Heart right ventricle (tissue), 16 donors: ENCODE measurements around the gene LSAMP. TPM values are rescaled to one million over a fixed set of nuclear protein-coding genes. Genes with fewer than 3 reads are reported as not detected.

ENCODE experiments used
- ATAC-seq, 8 donors: fragments of 200-7000 bp; cut with Tn5 transposase; one replicate each; pipeline ENCODE4 v1.9.1; 2020; ENCODE audit warnings: mild to moderate bottlenecking in 8 of 8, moderate library complexity in 8 of 8, moderate number of reproducible peaks in 1 of 8
- DNase-seq, 2 donors: peaks; one replicate each; pipeline ENCODE4 v3.0.0-alpha.2; 2020
- H3K27ac ChIP-seq, 10 donors: fragments of 200-600 bp; sonication (generic) in 2 of 10; one replicate each; pipeline versions ENCODE4 v1.5.0 to v1.8.0; 2020 to 2022; ENCODE audit warnings: mild to moderate bottlenecking in 3 of 10
- H3K27me3 ChIP-seq, 7 donors: fragments of 200-600 bp; one replicate each; pipeline ENCODE4 v1.8.0; 2021 to 2022; ENCODE audit warnings: mild to moderate bottlenecking in 2 of 7
- H3K36me3 ChIP-seq, 9 donors: fragments of 200-600 bp; sonication (generic) in 1 of 9; one replicate each; pipeline versions ENCODE4 v1.5.0 to v1.8.0; 2020 to 2022; ENCODE audit warnings: mild to moderate bottlenecking in 2 of 9
- H3K4me1 ChIP-seq, 9 donors: fragments of 200-600 bp; sonication (generic) in 1 of 9; one replicate each; pipeline versions ENCODE4 v1.5.0 to v1.8.0; 2020 to 2022; ENCODE audit warnings: mild to moderate bottlenecking in 4 of 9
- H3K4me3 ChIP-seq, 10 donors: fragments of 200-600 bp; sonication (generic) in 2 of 10; one replicate each; pipeline versions ENCODE4 v1.5.0 to v1.8.0; 2020 to 2022; ENCODE audit warnings: mild to moderate bottlenecking in 7 of 10, moderate library complexity in 2 of 10
- H3K9me3 ChIP-seq, 11 donors: fragments of 200-600 bp in 10 of 11; sonication (generic) in 2 of 11; one replicate each; pipeline versions ENCODE4 v1.5.0 to v1.8.0; 2013 to 2022; ENCODE audit warnings: mild to moderate bottlenecking in 2 of 11, control low read depth in 1 of 11, moderate library complexity in 1 of 11
- CTCF ChIP-seq, 9 donors: fragments of 200-600 bp; sonication (generic) in 2 of 9; IDR thresholded peaks; one replicate each; pipeline versions ENCODE4 v1.5.0 to v1.8.0; 2021 to 2022; ENCODE audit warnings: antibody characterized with exemption in 9 of 9, mild to moderate bottlenecking in 5 of 9, moderate library complexity in 1 of 9
- WGBS, 2 donors: extraction: QIAGEN DNeasy Blood & Tissue Kit; methylation state at CpG; one replicate each; pipeline ENCODE4 v1.1.7; 2013; ENCODE audit warnings: inconsistent platforms in 1 of 2; 5-methylcytosine and 5-hydroxymethylcytosine counted together
- intact Hi-C, 10 donors: fragments of 100-400 bp; cut with DNase I; formaldehyde crosslinking; loops; one replicate each; pipeline versions ENCODE4 v1.11.1 to v1.14.2; 2022
- polyA plus RNA-seq, 2 donors: library from polyadenylated mRNA; stranded (reverse); fragments of 200-250 nt; gene quantifications; one replicate each; pipeline ENCODE4 v1.2.3, GENCODE V29; 2013
- total RNA-seq, 10 donors: library from RNA; stranded (reverse); fragmentation: NEBNext Ultra II Directional in 3 of 10; extraction: Animal tissue kit (Norgen Biotek cat#: 25700) in 3 of 10; gene quantifications; one replicate each; pipeline versions ENCODE4 v1.2.1 to v1.2.4, GENCODE V29; 2021 to 2023
- donor health status: Arrhythmogenic right ventricular cardiomyopathy.
- donor health status: ischemic (EF 13 %, LVEDD 7.1; RV severe dilation, severe dysfunction).
- donor health status: healthy with polysubstance abuse.
- donor health status: DM: no; HTN: yes; CAD: no.
- donor health status: DM: no; HTN: no; CAD: no.
- donor health status: ischemic (EF 25% LVEDD 6.9; RV normal size, moderate dysfunction).
- donor health status: ischemic (EF 25% LVEDD 5.7; RV mildly dilated, moderate dysfunction).
- donor health status: healthy.
- donor health status: DM: yes; HTN: yes; CAD: no.
- donor health status: Ischemic cardiomyopathy.
- donor health status: ischemic (EF 35%, LVEDD 5.7; RV mildly dilated, moderate dysfunction).
- donor health status: nonischemic (EF 11% LVEDD 7.7; RV severe dilation, severe dysfunction).
- donor health status: DM: yes; HTN: yes; CAD: no.
- donor health status: PGD.
- donor health status: ischemic (EF 29% LVEDD 5.4; RV normal size, mild dysfunction).
- donor health status: nonischemic (EF 23%, LVEDD 6.1; RV moderate dilation, normal function).

The LSAMP gene
- total and polyA plus RNA-seq, 12 donors: 0.51 to 9.0 (median 5.4) TPM

- DNase-seq (no peak), ATAC-seq (no peak)
- Histone ChIP-seq H3K27me3 (no peaks in the 10 kb centered on the region), H3K4me3 (no peak overlapping the region), H3K27ac (no peak overlapping the region), H3K9me3 (peaks cover 0 to 4% (median 0%) of the 10 kb centered on the region in 11 donors), H3K4me1 (no peaks in the 10 kb centered on the region), H3K36me3 (no peaks in the 10 kb centered on the region)
- intact Hi-C loops: no loop called here
- no peak for TF ChIP-seq CTCF (IDR thresholded peaks at IDR 0.05)
- WGBS, 2 donors: 74 to 79% methylated on average over 2 of the region's 2 CpGs
Observed at GRCh38 chr3:116432795-116433194, 12.5 kb downstream of the LSAMP start.

DNA sequence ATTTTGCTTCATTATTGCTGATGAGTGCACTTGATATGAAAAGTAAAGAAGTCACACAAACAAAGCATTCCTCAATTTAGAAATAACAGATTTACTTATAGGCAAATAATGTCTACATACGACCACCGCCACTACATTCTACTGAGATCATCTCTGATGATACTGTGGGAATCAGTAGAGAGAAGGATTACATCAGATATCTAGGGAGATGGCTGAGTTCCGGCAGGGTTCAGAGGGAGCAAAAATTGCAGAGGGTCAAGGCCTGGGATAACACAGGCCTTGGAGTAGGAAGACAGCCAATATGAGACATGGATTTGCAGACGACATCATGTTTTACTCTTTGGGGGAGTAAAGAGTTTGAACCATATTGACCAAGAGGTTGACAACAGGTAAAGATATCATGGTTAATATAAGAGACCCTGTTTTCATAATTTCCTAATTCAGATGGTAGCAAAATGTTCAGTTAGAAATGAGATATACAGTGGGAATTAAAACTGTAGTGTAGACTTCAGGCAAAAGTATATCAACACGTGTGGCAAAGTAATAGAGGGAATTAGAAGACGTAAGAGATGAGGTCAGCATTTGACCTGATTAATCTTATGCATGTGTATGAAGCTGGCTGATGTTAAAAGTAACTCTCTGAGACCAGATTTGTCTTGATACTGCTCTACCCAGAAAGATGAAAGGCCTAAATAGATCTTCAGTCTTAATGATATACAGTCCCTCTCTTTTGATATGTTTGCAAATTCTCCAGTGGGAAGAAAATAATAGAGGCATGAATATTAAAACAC lies 15.6 kb downstream of the LSAMP start:
- intact Hi-C loops: no loop called here
- no peak for TF ChIP-seq CTCF (IDR thresholded peaks at IDR 0.05)
- H3K36me3 ChIP-seq: no peaks in the 10 kb centered on the region
- 72 to 80% methylated on average over 6 of the region's 6 CpGs for WGBS, 2 donors
- no peaks in the 10 kb centered on the region for H3K4me1 ChIP-seq
- DNase-seq: no peak
- peaks cover 0 to 4% (median 0%) of the 10 kb centered on the region in 11 donors for H3K9me3 ChIP-seq
- no peak overlapping the region for H3K27ac ChIP-seq
- no peak for ATAC-seq
- H3K4me3 ChIP-seq: no peak overlapping the region
- no peaks in the 10 kb centered on the region for H3K27me3 ChIP-seq

DNA sequence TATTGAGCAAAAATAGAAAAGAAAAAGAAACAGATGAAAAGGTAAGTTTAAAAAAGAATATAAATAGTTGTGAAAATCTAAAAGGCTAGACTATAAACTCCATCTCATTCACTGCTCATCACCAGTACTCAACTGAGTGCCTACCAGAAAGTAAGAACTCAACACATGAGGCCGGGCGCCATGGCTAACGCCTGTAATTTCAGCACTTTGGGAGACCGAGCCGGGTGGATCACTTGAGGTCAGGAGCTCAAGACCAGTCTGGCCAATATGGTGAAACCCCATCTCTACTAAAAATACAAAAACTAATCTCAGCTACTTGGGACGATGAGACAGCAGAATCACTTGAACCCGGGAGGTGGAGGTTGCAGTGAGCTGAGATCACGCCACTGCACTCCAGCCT lies 19.3 kb downstream of the LSAMP start:
- TF ChIP-seq CTCF (IDR thresholded peaks at IDR 0.05): no peak
- ATAC-seq (no peak), DNase-seq (no peak)
- intact Hi-C loops: no loop called here
- no peak overlapping the region for H3K4me3 ChIP-seq
- H3K27ac ChIP-seq: no peak overlapping the region
- H3K9me3 ChIP-seq: peaks cover 0 to 6% (median 0%) of the 10 kb centered on the region in 11 donors
- H3K36me3 ChIP-seq: no peaks in the 10 kb centered on the region
- H3K4me1 ChIP-seq: no peaks in the 10 kb centered on the region
- 94 to 95% methylated on average over 8 of the region's 8 CpGs for WGBS, 2 donors
- H3K27me3 ChIP-seq: no peaks in the 10 kb centered on the region

DNA sequence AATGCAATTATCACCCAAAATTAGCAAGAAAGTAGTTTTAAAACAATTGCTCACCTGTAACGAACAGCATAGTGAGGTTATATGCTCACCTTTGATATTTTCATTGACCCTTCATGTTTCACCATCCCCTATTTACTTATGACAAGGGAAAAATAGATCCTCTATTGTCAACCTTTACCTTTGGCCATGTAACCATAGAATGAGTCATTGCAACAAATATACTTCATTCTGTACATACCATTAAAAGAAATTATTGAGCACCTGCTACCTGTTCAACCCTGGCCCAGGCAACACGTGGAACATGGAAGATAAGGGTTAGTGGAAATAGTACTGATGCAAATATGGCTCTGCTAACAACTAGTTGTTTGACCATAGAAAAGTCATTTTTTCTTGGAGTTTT lies 20.2 kb downstream of the LSAMP start:
- no peak overlapping the region for H3K4me3 ChIP-seq
- H3K36me3 ChIP-seq: no peaks in the 10 kb centered on the region
- TF ChIP-seq CTCF (IDR thresholded peaks at IDR 0.05): no peak
- H3K27me3 ChIP-seq: no peaks in the 10 kb centered on the region
- no peak overlapping the region for H3K27ac ChIP-seq
- 75 to 80% methylated on average over 2 of the region's 2 CpGs for WGBS, 2 donors
- ATAC-seq (no peak), DNase-seq (no peak)
- intact Hi-C loops: no loop called here
- peaks cover 0 to 6% (median 0%) of the 10 kb centered on the region in 11 donors for H3K9me3 ChIP-seq
- no peaks in the 10 kb centered on the region for H3K4me1 ChIP-seq
